Nephron progenitor cell (in vitro differentiated cells): Measurements from ENCODE around the gene BMF.
A peak's percentile ranks its signal among the peaks of the same experiment; 100 is the strongest.
"Not testable (repeated sequence)": the region's sequence is repeated elsewhere in the genome, so short reads cannot be mapped to it uniquely, and the experiment has no call there.

Source experiments
- DNase-seq: peaks from one replicate; pipeline ENCODE4 v3.0.0; 2021
- H3K27ac Mint-ChIP-seq: 2 replicates; pipeline ENCODE4 v1.8.0; 2021; ENCODE audit warnings: mild to moderate bottlenecking, moderate library complexity, mixed read lengths
- H3K27me3 Mint-ChIP-seq: 2 replicates; pipeline ENCODE4 v1.8.0; 2021; ENCODE audit warnings: mild to moderate bottlenecking, low read depth, mixed read lengths; ENCODE audit not compliant: poor library complexity
- H3K36me3 Mint-ChIP-seq: 2 replicates; pipeline ENCODE4 v1.8.0; 2021; ENCODE audit warnings: low read depth, mixed read lengths
- H3K4me1 Mint-ChIP-seq: 2 replicates; pipeline ENCODE4 v1.8.0; 2021; ENCODE audit warnings: mixed read lengths
- H3K4me3 Mint-ChIP-seq: 2 replicates; pipeline ENCODE4 v1.8.0; 2021; ENCODE audit warnings: mild to moderate bottlenecking, moderate library complexity, mixed read lengths
- H3K9me3 Mint-ChIP-seq: 2 replicates; pipeline ENCODE4 v1.8.0; 2021; ENCODE audit warnings: mild to moderate bottlenecking, moderate library complexity, mixed read lengths
- TF ChIP-seq, protein P1 (sequence below): fragments of 200-600 bp; sonication (generic); IDR thresholded peaks from 2 replicates; pipeline ENCODE4 v1.5.0; 2021; ENCODE audit warnings: antibody characterized with exemption

The BMF gene, protein sequence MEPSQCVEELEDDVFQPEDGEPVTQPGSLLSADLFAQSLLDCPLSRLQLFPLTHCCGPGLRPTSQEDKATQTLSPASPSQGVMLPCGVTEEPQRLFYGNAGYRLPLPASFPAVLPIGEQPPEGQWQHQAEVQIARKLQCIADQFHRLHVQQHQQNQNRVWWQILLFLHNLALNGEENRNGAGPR

DNA sequence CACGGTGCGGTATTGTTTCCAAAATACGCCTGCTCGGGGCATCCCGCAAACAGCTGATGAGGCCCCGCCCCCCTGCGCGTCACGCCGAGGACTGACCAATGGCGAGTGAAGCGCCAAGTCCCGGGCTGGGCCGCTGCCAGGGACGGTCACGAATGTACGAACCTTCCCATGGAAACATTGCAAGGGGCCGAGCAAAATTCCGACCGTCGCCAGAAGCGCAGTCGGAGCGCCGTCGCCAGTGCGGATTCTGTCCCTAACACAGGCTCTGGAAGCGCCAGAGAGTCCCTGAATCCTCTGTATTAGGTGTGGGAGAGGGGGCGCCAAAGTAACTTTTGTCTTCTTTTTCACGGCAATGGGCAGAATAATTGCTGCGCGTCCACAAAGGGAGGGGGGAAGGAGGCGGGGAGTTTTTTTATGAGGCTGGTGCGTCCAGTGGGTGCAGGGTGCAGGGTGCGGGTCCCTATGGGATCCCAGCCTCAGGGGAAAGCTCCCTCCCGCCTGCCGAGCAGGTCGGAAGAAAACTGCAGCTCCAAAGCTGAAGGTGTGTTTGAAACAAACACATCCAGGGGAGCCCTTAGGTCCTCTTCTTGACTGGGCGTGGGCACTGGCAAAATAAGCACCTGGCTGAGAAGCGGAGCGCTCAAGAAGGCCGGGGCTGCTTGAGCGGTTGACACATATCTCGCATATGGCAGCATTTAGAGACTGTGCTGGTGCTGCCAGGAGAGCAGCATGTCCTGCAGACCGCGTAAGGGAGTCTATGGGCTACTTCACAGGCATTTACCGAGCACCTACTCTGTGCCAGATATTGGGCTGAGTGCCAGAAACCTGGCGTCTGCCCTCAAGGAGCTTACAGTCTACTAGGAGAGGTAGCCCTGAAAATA is at the start of gene BMF:
BMF (minus strand) TSS at position 25 of the 881 bp plus-strand sequence. CDS start 2,793 bp downstream, outside the sequence.
- Mint-ChIP-seq H3K9me3 (no peaks in the 10 kb centered on the region), H3K27me3 (peaks cover 2% of the 10 kb centered on the region)

DNA sequence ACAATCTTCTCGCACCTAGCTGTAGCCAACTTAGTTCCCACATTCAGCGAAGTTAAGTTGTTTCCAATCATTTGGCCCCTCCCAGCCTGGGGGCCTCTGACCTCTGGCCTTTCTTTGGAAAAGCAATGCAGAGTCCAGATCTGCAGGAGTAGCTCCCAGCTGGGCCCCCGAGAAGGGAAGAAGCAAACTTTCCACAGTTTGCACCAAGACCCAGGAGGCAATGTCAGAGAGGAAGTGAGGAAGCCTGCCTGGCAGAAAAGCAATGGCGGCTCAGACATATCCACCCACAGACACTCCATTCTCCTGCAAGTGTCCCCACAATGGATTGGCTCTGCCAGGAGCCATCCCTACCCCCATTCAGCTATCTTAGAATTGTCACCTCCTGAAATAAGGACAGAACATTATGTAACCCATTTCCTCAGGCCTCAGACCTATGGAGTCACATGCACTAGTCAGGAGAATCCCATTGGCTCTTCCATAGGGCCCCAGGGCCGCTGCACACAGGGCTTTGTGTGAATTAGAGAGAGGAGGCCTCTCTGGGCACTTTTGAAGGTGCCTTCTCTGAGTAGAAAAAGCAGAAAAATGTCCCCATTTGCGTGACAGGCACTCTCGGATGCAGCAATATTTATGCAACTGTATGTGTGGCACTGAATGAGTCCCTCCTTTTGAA is 49.2 kb upstream of the BMF start:
- Mint-ChIP-seq H3K36me3 (no peaks in the 10 kb centered on the region), H3K4me3 (no peak overlapping the region), H3K27ac (no peak overlapping the region), H3K9me3 (no peaks in the 10 kb centered on the region), H3K4me1 (peaks cover 23% of the 10 kb centered on the region), H3K27me3 (peaks cover 14% of the 10 kb centered on the region)
- DNase-seq: no peak
- TF ChIP-seq, protein P1, sequence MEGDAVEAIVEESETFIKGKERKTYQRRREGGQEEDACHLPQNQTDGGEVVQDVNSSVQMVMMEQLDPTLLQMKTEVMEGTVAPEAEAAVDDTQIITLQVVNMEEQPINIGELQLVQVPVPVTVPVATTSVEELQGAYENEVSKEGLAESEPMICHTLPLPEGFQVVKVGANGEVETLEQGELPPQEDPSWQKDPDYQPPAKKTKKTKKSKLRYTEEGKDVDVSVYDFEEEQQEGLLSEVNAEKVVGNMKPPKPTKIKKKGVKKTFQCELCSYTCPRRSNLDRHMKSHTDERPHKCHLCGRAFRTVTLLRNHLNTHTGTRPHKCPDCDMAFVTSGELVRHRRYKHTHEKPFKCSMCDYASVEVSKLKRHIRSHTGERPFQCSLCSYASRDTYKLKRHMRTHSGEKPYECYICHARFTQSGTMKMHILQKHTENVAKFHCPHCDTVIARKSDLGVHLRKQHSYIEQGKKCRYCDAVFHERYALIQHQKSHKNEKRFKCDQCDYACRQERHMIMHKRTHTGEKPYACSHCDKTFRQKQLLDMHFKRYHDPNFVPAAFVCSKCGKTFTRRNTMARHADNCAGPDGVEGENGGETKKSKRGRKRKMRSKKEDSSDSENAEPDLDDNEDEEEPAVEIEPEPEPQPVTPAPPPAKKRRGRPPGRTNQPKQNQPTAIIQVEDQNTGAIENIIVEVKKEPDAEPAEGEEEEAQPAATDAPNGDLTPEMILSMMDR: no peak

More for the DNA sequence above, at the start of gene BMF:
- peak; percentile 100 for DNase-seq
- Mint-ChIP-seq H3K36me3 (peaks cover 10% of the 10 kb centered on the region), H3K4me1 (peaks cover 94% of the 10 kb centered on the region), H3K27ac (peak within 1 kb of the TSS; percentile 94), H3K4me3 (peak within 1 kb of the TSS; percentile 92)
- TF ChIP-seq, protein P1: no peak

DNA sequence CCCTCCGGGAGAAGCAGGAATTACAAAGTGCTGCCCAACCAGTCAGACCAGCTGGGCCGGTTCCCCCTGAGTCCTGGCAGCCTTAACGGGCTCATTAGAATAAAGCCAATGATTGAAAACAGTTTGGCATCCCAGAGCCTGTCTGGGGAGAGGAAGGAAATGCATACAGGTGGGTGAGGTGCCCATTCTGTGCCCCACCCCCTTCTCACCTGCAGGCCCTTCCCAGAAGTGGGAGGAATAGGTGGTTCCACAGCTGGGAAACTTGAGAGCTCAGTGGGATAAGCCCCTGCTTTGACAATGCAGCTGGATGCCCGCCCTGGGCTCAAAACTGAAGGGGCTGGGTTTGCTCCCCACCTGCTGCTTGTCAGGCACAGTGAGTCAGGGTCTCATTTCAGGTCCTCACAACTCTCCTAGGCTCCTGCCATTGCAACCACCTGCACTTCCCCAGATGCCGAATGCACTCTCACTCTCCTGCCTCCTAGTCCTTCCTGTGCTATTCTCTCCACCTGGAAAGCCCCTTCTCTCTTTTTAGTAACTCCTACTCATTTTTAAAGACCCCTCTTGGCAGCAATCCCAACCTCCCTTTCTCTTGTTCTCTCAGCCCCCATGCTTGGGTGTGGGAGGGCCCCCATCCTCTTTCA is 46.7 kb upstream of the BMF start:
- TF ChIP-seq, protein P1: no peak
- Mint-ChIP-seq H3K27me3 (peaks cover 14% of the 10 kb centered on the region), H3K4me1 (peaks cover 33% of the 10 kb centered on the region), H3K36me3 (no peaks in the 10 kb centered on the region), H3K4me3 (no peak overlapping the region), H3K9me3 (no peaks in the 10 kb centered on the region), H3K27ac (peak overlapping the region; percentile 83)
- DNase-seq: no peak

DNA sequence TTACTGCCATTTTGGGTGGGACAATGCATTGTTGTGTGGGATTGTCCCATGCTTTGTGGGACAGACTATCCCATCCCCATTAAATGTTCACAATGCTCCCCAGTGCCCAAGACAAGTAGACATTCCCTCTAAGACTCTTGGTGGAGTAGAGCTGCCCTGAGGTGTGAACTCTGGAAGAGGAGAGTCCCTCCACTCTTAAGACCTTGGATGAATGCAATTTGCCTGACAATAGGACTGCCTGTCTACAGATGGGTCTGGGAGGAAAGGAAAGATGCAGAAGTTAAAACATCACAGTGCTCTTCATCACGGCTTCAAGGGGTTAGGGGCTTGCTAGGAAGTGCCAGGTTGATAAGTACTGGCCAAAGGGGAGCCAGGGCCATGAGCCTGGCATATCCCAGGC is 46.1 kb upstream of the BMF start:
- Mint-ChIP-seq H3K4me1 (peaks cover 34% of the 10 kb centered on the region), H3K27ac (peak overlapping the region; percentile 83), H3K27me3 (peaks cover 17% of the 10 kb centered on the region)
- not testable (repeated sequence) for DNase-seq, H3K9me3 Mint-ChIP-seq, H3K36me3 Mint-ChIP-seq, H3K4me3 Mint-ChIP-seq

DNA sequence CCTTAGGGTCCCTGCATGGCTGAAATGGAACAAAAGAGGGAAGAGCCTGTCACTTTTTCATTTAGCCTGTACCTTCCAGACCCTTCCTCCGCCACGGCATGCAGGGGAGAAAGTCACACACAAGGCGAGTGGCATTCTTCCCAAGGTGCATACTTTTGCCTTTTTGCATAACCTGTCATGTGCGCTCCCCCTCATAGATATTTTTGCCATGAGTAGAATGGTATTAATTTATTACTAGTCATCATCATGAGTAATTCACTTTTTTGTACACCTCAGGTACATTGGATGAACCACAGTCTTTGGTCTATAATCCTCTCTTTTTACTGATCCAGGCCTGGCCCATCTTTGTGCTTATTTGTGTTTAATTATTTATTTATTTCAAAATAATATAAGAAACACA is 43.3 kb upstream of the BMF start:
- no peak overlapping the region for H3K4me3 Mint-ChIP-seq
- peaks cover 5% of the 10 kb centered on the region for H3K9me3 Mint-ChIP-seq
- TF ChIP-seq, protein P1: no peak
- no peaks in the 10 kb centered on the region for H3K36me3 Mint-ChIP-seq
- DNase-seq: no peak
- H3K27me3 Mint-ChIP-seq: peaks cover 28% of the 10 kb centered on the region
- peaks cover 22% of the 10 kb centered on the region for H3K4me1 Mint-ChIP-seq
- no peak overlapping the region for H3K27ac Mint-ChIP-seq

DNA sequence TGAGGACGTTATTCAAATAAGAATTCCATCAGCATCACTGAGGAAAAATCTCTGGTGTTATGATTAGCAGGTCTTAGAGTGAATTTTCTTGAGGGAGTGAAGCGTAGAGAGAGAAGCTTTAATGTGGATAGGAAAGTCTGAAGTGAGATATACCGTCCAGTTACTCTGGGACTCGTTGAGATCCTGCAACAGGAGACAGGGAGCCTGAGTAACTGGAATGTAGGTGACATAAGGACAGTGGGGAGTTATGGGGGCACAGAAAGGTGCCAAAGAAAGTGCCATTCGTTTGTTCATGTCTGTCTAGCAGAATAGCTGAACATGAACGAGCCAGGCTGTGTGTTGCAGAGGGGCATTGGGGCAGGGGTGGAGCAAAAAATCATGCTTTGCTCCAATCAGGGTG is 42.8 kb upstream of the BMF start:
- peaks cover 5% of the 10 kb centered on the region for H3K9me3 Mint-ChIP-seq
- no peak overlapping the region for H3K27ac Mint-ChIP-seq
- H3K36me3 Mint-ChIP-seq: no peaks in the 10 kb centered on the region
- H3K4me3 Mint-ChIP-seq: no peak overlapping the region
- peaks cover 22% of the 10 kb centered on the region for H3K4me1 Mint-ChIP-seq
- peaks cover 30% of the 10 kb centered on the region for H3K27me3 Mint-ChIP-seq
- DNase-seq: no peak
- TF ChIP-seq, protein P1: no peak
